ENCODE measurements around the gene CLTC. TPM values are rescaled to one million over a fixed set of nuclear protein-coding genes. Genes with fewer than 3 reads are reported as not detected.

The CLTC gene
- total RNA-seq, 1 donor from 2014 or later = 296 TPM

- Histone ChIP-seq H3K36me3 (ENCODE audit: control insufficient read depth, insufficient read depth, low read length) (no peaks in the 10 kb centered on the region), H3K4me3 (ENCODE audit: low read depth, low read length) (peak overlapping the region; percentile 62), H3K27me3 (ENCODE audit: control insufficient read depth, insufficient read depth, low read length) (no peaks in the 10 kb centered on the region)
- DNase-seq (ENCODE audit: low read depth) = no peak
- no peak for TF ChIP-seq CTCF (IDR thresholded peaks at IDR 0.05; ENCODE audit: insufficient read depth, low read length, poor library complexity, severe bottlenecking)
Observed at GRCh38 chr17:59707971-59708430, 88.3 kb downstream of the CLTC start.

GRCh38 chr17:59711936-59712335, 92.2 kb downstream of the CLTC start:
- Histone ChIP-seq H3K4me3 (ENCODE audit: low read depth, low read length) (no peak overlapping the region), H3K27me3 (ENCODE audit: control insufficient read depth, insufficient read depth, low read length) (no peaks in the 10 kb centered on the region), H3K36me3 (ENCODE audit: control insufficient read depth, insufficient read depth, low read length) (no peaks in the 10 kb centered on the region)
- no peak for DNase-seq (ENCODE audit: low read depth)
- no peak for TF ChIP-seq CTCF (IDR thresholded peaks at IDR 0.05; ENCODE audit: insufficient read depth, low read length, poor library complexity, severe bottlenecking)

GRCh38 chr17:59712862-59713261, 93.2 kb downstream of the CLTC start:
- no peak for TF ChIP-seq CTCF (IDR thresholded peaks at IDR 0.05; ENCODE audit: insufficient read depth, low read length, poor library complexity, severe bottlenecking)
- H3K4me3 ChIP-seq (ENCODE audit: low read depth, low read length) = no peak overlapping the region
- H3K27me3 ChIP-seq (ENCODE audit: control insufficient read depth, insufficient read depth, low read length) = no peaks in the 10 kb centered on the region
- H3K36me3 ChIP-seq (ENCODE audit: control insufficient read depth, insufficient read depth, low read length) = no peaks in the 10 kb centered on the region
- DNase-seq (ENCODE audit: low read depth) = no peak

- Histone ChIP-seq H3K27me3 (ENCODE audit: control insufficient read depth, insufficient read depth, low read length) (no peaks in the 10 kb centered on the region), H3K4me3 (ENCODE audit: low read depth, low read length) (no peak overlapping the region), H3K36me3 (ENCODE audit: control insufficient read depth, insufficient read depth, low read length) (no peaks in the 10 kb centered on the region)
- TF ChIP-seq CTCF (IDR thresholded peaks at IDR 0.05; ENCODE audit: insufficient read depth, low read length, poor library complexity, severe bottlenecking) = no peak
- DNase-seq (ENCODE audit: low read depth) = no peak
Observed at GRCh38 chr17:59714255-59714654, 94.6 kb downstream of the CLTC start.

GRCh38 chr17:59716427-59716826, 96.7 kb downstream of the CLTC start:
- Histone ChIP-seq H3K27me3 (ENCODE audit: control insufficient read depth, insufficient read depth, low read length) (no peaks in the 10 kb centered on the region), H3K36me3 (ENCODE audit: control insufficient read depth, insufficient read depth, low read length) (no peaks in the 10 kb centered on the region), H3K4me3 (ENCODE audit: low read depth, low read length) (no peak overlapping the region)
- no peak for DNase-seq (ENCODE audit: low read depth)
- no peak for TF ChIP-seq CTCF (IDR thresholded peaks at IDR 0.05; ENCODE audit: insufficient read depth, low read length, poor library complexity, severe bottlenecking)

GRCh38 chr17:59719526-59719925, 99.8 kb downstream of the CLTC start:
- TF ChIP-seq CTCF (IDR thresholded peaks at IDR 0.05; ENCODE audit: insufficient read depth, low read length, poor library complexity, severe bottlenecking) = no peak
- Histone ChIP-seq H3K36me3 (ENCODE audit: control insufficient read depth, insufficient read depth, low read length) (no peaks in the 10 kb centered on the region), H3K27me3 (ENCODE audit: control insufficient read depth, insufficient read depth, low read length) (no peaks in the 10 kb centered on the region), H3K4me3 (ENCODE audit: low read depth, low read length) (no peak overlapping the region)
- DNase-seq (ENCODE audit: low read depth) = no peak
